NB4 (cell line): ENCODE data around the gene CSAG3.
"Not testable (repeated sequence)": the region's sequence is repeated elsewhere in the genome, so short reads cannot be mapped to it uniquely, and the experiment has no call there.

ENCODE experiments used
- MYC ChIP-seq: IDR thresholded peaks from 2 replicates; pipeline ENCODE4 v1.6.1; 2011; ENCODE audit warnings: low read depth, low read length
- TF ChIP-seq, protein P1 (sequence below): IDR thresholded peaks from one replicate; pipeline ENCODE4 v1.5.1; 2012; ENCODE audit warnings: low read depth, low read length

DNA sequence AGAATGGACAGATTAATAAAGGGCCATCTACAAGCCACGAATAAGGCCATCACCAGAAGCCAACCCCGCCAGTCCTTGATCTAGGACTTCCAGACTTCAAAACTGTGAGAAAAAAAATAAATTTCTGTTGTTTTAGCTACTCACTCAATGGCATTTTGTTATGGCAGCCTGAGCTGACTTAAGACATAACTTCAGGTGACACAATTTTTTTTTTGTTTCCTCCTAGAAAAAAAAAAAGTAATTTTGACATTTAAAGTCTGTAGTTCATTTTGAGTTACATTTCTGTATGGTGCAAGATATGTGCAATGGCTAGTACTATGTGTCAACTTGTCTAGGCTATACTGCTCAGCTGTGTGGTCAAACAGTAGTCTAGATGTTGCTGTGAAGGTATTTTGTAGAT is at the start of gene CSAG3:
- TF ChIP-seq, protein P1, sequence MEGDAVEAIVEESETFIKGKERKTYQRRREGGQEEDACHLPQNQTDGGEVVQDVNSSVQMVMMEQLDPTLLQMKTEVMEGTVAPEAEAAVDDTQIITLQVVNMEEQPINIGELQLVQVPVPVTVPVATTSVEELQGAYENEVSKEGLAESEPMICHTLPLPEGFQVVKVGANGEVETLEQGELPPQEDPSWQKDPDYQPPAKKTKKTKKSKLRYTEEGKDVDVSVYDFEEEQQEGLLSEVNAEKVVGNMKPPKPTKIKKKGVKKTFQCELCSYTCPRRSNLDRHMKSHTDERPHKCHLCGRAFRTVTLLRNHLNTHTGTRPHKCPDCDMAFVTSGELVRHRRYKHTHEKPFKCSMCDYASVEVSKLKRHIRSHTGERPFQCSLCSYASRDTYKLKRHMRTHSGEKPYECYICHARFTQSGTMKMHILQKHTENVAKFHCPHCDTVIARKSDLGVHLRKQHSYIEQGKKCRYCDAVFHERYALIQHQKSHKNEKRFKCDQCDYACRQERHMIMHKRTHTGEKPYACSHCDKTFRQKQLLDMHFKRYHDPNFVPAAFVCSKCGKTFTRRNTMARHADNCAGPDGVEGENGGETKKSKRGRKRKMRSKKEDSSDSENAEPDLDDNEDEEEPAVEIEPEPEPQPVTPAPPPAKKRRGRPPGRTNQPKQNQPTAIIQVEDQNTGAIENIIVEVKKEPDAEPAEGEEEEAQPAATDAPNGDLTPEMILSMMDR = not testable (repeated sequence)
- TF ChIP-seq MYC = not testable (repeated sequence)
